Activated B cell treated with CpG ODN at 0.5 μM for 24 hours (primary cell): Measurements from ENCODE around the gene CCDC167. TPM values are rescaled to one million over a fixed set of nuclear protein-coding genes. Genes with fewer than 3 reads are reported as not detected.

ENCODE experiments used
- ATAC-seq: fragments of 200-7000 bp; cut with Tn5 transposase; one replicate; pipeline ENCODE4 v1.10.0; 2021; ENCODE audit warnings: low read depth, mild to moderate bottlenecking, moderate library complexity
- CTCF ChIA-PET: fragments of 350-600 bp; sonication (Branson Sonifier 250); formaldehyde crosslinking; loops from one replicate; lab custom pipeline; 2021; ENCODE audit warnings: antibody characterized with exemption; lab: Charles Lee
- POLR2A ChIA-PET: fragments of 350-600 bp; sonication (Branson Sonifier 250); formaldehyde crosslinking; loops from one replicate; lab custom pipeline; 2021; ENCODE audit warnings: antibody characterized with exemption; lab: Charles Lee
- DNase-seq: peaks from one replicate; pipeline ENCODE4 v3.0.0; 2022
- H3K27ac Mint-ChIP-seq: one replicate; pipeline ENCODE4 v1.8.0; 2020; ENCODE audit warnings: mixed read lengths
- H3K27me3 Mint-ChIP-seq: one replicate; pipeline ENCODE4 v1.8.0; 2021; ENCODE audit warnings: mixed read lengths
- H3K36me3 Mint-ChIP-seq: one replicate; pipeline ENCODE4 v1.8.0; 2021; ENCODE audit warnings: low read depth, mixed read lengths
- H3K4me1 Mint-ChIP-seq: one replicate; pipeline ENCODE4 v1.8.0; 2021; ENCODE audit warnings: mixed read lengths
- H3K4me3 Mint-ChIP-seq: one replicate; pipeline ENCODE4 v1.8.0; 2020; ENCODE audit warnings: mild to moderate bottlenecking, mixed read lengths
- H3K9me3 Mint-ChIP-seq: one replicate; pipeline ENCODE4 v1.8.0; 2020; ENCODE audit warnings: mixed read lengths
- intact Hi-C: fragments of 100-400 bp; cut with micrococcal nuclease; formaldehyde crosslinking; loops from one replicate; pipeline ENCODE4 v1.15.1; 2024
- total RNA-seq: library from RNA; stranded (reverse); gene quantifications from 2 replicates; pipeline ENCODE4 v1.2.3, GENCODE V29; 2022
- TF ChIP-seq, protein P1 (sequence below): fragments of 200-600 bp; IDR thresholded peaks from one replicate; pipeline ENCODE4 v1.8.0; 2022; ENCODE audit warnings: antibody characterized with exemption, mild to moderate bottlenecking

The CCDC167 gene
- total RNA-seq, 1 donor from 2014 or later: 18.4 TPM

DNA sequence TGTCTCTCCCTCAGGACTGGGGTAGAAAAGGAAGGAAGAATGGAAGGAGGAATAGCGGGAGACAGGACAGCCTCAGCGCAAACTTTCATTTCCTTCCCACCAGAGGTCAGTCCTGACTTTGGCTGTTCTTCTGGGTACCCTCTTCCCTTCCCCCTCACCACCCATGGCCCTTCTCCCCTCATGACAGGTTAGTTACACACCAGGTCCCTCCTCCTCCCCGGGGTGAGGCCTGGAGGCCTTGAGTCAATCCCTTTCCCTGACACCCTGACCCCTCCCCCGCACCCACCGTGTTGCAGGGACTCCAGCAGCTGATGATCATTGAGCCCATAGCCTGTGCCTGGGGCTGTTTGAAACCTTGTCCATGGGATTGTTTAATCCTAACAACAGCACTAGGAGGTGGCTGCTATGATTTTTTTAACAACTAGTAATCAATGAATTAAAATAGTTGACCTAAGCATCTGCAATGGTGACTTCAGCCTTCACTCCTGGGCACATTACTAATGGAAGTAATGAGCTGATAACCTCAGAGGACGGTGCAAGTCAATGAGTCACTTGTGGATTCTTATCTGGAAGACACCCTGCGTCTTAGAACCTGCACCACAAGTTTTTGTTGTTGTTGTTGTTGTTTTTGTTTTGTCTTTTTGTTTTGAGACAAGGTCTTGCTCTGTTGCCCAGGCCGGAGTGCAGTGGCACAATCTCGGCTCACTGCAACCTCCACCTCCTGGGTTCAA lies 46.6 kb upstream of the CCDC167 start:
- intact Hi-C loops: loop anchor here (2.0 kb wide), 1 partner anchor 16 kb away; no protein-coding TSS in a partner anchor
- Mint-ChIP-seq H3K9me3 (no peaks in the 10 kb centered on the region), H3K27me3 (no peaks in the 10 kb centered on the region), H3K4me1 (peaks cover 73% of the 10 kb centered on the region), H3K4me3 (no peak overlapping the region), H3K36me3 (no peaks in the 10 kb centered on the region), H3K27ac (peak overlapping the region; percentile 66)
- DNase-seq (no peak), ATAC-seq (no peak)
- POLR2A ChIA-PET: interaction anchor here (0.7 to 2.3 kb wide), 2 partner anchors 16 to 51 kb away, joined by 3 to 8 read pairs; no protein-coding TSS in a partner anchor
- TF ChIP-seq, protein P1, sequence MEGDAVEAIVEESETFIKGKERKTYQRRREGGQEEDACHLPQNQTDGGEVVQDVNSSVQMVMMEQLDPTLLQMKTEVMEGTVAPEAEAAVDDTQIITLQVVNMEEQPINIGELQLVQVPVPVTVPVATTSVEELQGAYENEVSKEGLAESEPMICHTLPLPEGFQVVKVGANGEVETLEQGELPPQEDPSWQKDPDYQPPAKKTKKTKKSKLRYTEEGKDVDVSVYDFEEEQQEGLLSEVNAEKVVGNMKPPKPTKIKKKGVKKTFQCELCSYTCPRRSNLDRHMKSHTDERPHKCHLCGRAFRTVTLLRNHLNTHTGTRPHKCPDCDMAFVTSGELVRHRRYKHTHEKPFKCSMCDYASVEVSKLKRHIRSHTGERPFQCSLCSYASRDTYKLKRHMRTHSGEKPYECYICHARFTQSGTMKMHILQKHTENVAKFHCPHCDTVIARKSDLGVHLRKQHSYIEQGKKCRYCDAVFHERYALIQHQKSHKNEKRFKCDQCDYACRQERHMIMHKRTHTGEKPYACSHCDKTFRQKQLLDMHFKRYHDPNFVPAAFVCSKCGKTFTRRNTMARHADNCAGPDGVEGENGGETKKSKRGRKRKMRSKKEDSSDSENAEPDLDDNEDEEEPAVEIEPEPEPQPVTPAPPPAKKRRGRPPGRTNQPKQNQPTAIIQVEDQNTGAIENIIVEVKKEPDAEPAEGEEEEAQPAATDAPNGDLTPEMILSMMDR: no peak
- CTCF ChIA-PET: interaction anchor here (1.8 kb wide), 1 partner anchor 11 kb away, joined by 7 read pairs; no protein-coding TSS in a partner anchor

DNA sequence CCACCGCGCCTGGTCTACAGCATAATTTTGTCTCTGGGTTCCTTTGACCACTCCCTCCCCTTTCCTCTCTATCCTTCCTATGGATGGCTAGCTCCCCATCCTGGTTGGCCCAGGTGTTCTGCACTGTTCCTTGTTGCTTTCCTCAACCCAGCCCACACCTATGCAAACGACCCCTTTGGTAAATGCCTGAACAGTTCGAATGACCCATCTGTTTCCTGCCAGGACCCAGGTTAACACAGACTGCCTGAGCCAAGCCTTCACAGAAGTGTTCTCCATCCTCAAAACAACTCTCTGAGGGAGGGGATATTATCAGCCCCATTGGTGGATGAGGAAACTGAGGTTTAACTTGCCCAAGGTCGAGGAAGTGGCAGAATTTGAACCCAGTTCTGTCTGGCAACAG lies 44.8 kb upstream of the CCDC167 start:
- DNase-seq (no peak), ATAC-seq (no peak)
- ChIA-PET CTCF (interaction anchor here (1.4 kb wide), 1 partner anchor 9 kb away, joined by 4 read pairs; no protein-coding TSS in a partner anchor), POLR2A (interaction anchor here (0.6 kb wide), 2 partner anchors 724 to 1954 kb away, joined by 4 to 6 read pairs; no protein-coding TSS in a partner anchor)
- peak overlapping the region; percentile 42 for H3K27ac Mint-ChIP-seq
- no peaks in the 10 kb centered on the region for H3K9me3 Mint-ChIP-seq
- H3K4me1 Mint-ChIP-seq: peaks cover 61% of the 10 kb centered on the region
- no peaks in the 10 kb centered on the region for H3K27me3 Mint-ChIP-seq
- H3K36me3 Mint-ChIP-seq: no peaks in the 10 kb centered on the region
- H3K4me3 Mint-ChIP-seq: no peak overlapping the region
- intact Hi-C loops: no loop called here
- TF ChIP-seq, protein P1: no peak

DNA sequence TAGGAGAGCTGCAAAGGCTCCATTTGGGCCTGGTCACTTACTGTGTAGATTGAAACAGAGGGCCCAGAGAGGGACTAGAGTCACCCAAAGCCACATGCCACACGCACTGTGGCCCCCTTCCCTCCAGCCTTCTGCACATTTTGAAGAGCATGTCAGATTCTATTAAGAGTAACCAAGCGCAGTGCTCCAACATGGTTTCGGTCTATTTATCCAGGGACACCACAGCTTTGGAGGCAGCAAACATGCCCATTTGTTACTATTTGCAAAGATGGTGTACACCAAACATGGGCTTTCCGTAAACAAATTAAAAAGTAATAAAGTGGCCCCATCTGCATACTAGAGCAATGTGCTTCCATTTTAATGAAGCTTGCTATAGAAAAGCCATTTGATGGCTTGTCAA lies 43.7 kb upstream of the CCDC167 start:
- H3K4me1 Mint-ChIP-seq: peaks cover 50% of the 10 kb centered on the region
- no peaks in the 10 kb centered on the region for H3K36me3 Mint-ChIP-seq
- ChIA-PET CTCF (no interaction called here), POLR2A (no interaction called here)
- no peak overlapping the region for H3K27ac Mint-ChIP-seq
- DNase-seq (no peak), ATAC-seq (no peak)
- H3K9me3 Mint-ChIP-seq: no peaks in the 10 kb centered on the region
- H3K27me3 Mint-ChIP-seq: no peaks in the 10 kb centered on the region
- no peak overlapping the region for H3K4me3 Mint-ChIP-seq
- intact Hi-C loops: no loop called here
- TF ChIP-seq, protein P1: no peak

DNA sequence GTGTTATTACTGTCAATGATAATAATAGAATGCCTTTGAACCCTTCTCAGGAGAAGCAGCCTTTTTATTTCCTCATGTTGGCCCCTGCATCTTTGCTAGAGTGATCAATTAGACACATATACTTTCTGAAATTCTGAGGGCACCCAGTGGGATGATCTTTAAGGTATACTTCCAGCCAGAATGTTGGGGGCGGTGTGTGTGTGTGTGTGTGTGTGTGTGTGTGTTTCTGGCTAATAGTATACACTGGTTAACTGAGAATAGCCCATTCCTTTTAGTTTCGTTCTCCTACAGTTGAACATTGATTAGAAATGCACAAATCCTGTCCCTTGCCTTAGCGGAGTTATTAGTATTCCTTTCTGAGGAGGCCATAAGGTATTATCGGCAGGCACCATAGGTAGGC lies 41.7 kb upstream of the CCDC167 start:
- no peaks in the 10 kb centered on the region for H3K36me3 Mint-ChIP-seq
- H3K27ac Mint-ChIP-seq: no peak overlapping the region
- peaks cover 36% of the 10 kb centered on the region for H3K4me1 Mint-ChIP-seq
- H3K9me3 Mint-ChIP-seq: no peaks in the 10 kb centered on the region
- H3K27me3 Mint-ChIP-seq: peaks cover 3% of the 10 kb centered on the region
- TF ChIP-seq, protein P1: no peak
- ATAC-seq (no peak), DNase-seq (no peak)
- no peak overlapping the region for H3K4me3 Mint-ChIP-seq
- ChIA-PET POLR2A (no interaction called here), CTCF (interaction anchor here (8.2 kb wide), 1 partner anchor 25 kb away, joined by 158 read pairs; no protein-coding TSS in a partner anchor)
- intact Hi-C loops: no loop called here

DNA sequence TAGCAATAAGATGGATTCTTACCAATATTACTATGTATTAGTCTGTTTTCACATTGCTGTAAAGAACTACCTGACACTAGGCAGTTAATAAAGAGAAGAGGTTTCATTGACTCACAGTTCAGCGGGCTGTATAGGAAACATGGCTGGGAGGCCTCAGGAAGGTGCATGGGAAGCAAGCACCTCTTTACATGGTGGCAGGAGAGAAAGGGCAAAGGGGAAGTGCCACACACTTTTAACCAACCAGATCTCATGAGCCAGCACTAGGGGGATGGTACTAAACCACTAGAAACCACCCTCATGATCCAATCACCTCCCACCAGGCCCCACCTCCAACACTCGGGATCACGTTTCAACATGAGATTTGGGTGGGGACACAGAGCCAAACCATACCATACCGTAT lies 40.7 kb upstream of the CCDC167 start:
- Mint-ChIP-seq H3K27me3 (peaks cover 6% of the 10 kb centered on the region), H3K4me1 (peaks cover 33% of the 10 kb centered on the region), H3K9me3 (no peaks in the 10 kb centered on the region), H3K4me3 (no peak overlapping the region), H3K36me3 (no peaks in the 10 kb centered on the region), H3K27ac (no peak overlapping the region)
- DNase-seq: no peak
- ATAC-seq: no peak
- TF ChIP-seq, protein P1: no peak
- intact Hi-C loops: no loop called here
- ChIA-PET POLR2A (no interaction called here), CTCF (interaction anchor here (8.2 kb wide), 1 partner anchor 26 kb away, joined by 158 read pairs; no protein-coding TSS in a partner anchor)
